HG02981 (cell line): ENCODE measurements around the gene ANKRD40.
"Not testable (repeated sequence)": the region's sequence is repeated elsewhere in the genome, so short reads cannot be mapped to it uniquely, and the experiment has no call there.

Experiments
- ATAC-seq: cut with Tn5 transposase; IDR thresholded peaks from one replicate; pipeline ENCODE4 v1.9.1; 2021; ENCODE audit warnings: mild to moderate bottlenecking, moderate library complexity; ENCODE audit not compliant: unreplicated experiment

The ANKRD40 gene

DNA sequence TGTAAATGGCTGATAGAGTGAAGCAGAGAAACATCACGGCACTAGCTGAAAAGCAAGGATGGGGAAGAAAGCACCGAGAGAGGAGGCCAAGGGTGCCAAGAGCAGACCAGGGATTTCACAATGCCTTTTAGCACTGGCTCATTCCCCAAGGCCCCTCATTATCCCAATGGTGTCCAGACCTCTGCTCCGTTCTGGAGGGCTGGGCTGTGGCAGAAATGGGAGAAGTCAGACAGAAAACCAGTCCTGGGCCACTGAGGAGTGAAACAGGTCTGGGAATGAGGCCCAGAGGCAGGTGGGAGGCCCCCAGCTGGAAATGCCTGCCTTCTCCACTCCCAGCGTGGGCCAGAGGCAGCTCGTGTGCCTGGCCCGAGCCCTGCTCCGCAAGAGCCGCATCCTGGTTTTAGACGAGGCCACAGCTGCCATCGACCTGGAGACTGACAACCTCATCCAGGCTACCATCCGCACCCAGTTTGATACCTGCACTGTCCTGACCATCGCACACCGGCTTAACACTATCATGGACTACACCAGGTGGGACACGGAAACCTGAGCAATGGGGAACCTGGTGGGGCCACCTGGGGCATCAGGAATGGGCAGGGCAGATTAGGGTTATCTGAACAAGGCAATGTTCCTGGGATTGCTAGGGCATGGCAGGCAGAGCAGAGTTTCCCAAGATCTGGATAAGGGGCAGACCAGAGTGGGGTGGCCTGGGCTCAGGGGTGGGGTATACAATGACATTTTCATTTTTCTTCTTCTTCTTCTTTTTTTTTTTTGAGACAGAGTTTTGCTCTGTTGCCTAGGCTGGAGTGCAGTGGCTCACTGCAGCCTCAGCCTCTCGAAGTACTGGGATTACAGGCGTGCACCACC, 20.3 kb downstream of the ANKRD40 start:
- ATAC-seq: no peak

DNA sequence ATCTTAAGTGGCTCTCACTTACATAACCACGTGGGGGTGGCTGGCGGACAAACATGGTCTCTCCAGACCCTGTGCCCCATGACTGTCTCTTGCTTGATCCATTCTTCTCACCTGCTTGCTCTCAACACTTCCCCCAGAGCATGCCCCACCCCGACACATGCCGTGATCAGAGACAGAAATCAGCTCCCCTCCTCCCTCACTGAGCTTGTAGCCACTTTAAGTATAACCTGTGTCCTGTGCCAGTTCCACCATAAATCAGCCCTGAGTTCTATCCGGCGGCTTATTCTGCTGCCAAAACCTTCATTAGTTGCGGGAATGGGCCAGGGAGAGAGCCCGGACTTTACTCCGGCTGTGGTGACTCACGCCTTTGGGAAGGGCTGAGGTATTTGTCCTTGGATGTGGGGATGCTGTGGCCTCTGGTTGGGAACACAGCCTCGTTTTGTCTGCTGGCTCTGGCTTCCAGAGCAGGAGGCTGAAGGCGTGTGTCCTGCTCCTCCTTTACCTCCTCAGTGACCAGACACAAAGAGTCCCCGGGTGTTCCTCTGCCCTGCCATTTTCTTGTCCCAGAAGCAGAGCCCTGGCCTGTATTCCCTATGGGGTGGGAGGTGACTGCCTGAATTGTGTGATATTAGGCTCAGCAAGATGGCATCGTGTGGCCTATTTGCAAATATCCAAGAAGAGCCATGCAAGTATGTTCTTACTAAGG, 21.1 kb downstream of the ANKRD40 start:
- no peak for ATAC-seq

DNA sequence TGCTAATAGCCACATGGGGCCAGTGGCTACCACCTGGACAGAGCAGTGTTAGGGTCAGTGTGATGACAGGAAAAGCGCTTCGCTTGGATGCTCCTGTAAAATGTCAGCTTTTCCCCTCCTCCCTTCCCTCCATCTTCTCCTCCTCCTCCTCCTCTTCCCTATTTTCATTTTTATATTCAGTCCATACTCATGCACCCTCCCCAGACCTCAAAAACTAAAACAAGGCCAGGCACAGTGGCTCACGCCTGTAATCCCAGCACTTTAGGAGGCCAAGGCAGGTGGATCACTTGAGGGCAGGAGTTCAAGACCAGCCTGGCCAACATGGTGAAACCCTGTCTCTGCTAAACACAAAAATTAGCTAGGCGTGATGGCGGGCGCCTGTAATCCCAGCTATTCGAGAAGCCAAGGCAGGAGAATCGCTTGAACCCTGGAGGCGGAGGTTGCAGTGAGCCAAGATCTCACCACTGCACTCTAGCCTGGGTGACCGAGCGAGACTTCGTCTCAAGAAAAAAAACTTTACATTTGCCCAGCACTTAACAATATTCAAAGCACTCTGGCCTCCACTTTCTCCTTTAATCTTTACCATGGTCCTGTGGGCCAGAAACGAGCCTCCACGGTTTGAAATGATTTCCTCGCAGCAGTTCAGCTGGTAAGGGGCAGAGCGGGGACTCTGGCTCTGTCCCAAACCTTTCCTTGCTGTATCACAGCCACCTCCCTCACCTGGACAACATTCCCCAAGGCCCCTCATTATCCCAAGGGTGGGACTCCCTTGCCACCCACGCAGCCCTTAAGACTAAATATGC, 21.8 kb downstream of the ANKRD40 start:
- no peak for ATAC-seq

DNA sequence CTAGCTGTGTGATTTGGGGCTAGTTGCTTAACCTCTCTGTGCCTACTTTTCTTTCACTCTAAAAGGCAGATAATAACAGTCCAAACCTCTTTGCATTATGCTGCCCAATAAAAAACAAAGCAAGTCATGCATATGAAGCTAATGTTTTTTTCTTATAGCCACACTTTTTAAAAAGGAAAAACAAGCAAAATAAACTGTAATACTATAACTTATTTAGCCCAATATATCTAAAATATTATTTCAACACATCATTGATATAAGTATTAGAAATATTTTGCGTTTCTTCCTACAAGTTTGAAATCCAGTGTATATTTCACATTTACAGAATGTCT, 22.4 kb downstream of the ANKRD40 start:
- ATAC-seq: no peak

DNA sequence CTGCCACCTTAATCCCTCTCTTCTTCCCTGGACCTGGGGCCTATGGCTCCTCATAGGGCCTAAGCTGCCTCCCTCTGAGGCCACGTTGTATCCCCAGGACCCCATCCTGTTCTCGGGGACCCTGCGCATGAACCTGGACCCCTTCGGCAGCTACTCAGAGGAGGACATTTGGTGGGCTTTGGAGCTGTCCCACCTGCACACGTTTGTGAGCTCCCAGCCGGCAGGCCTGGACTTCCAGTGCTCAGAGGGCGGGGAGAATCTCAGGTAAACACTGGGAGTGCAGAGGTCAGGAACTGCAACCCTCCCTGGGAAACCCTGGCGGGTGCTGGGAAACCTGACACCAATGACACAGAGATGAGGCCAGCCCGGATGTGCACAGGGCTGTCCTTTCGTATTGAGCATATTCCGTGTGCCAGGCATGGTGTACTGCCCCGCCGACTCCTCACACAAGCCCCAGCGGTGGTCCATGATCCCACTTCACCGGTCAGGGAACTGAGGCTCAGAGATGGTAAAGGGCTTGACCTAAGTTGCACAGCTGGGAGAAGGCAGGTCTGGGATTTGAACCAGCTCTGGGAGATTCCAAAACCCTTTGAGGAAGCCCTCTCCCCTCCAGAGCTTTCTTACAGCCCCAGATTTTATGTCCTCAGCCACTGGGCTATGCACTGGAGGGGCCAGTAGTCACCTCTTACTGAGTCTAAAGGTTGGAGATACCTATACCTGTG, 22.9 kb downstream of the ANKRD40 start:
- no peak for ATAC-seq

DNA sequence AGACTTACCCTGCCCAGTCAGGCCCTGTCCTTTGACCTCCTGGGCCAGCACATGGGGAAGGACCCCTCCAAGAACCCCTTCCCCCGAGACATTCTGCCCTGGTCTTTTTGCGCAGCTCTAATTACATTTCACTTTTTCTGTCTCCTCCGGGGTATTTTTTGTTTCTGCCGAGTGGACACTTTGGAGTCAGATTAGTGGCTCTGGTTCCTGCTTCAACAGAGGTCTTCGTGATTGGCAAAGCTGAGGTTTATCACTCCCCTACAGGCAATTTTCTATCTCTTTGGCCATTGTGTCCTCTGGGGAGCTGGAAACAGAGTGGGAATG, 23.5 kb downstream of the ANKRD40 start:
- ATAC-seq: no peak

DNA sequence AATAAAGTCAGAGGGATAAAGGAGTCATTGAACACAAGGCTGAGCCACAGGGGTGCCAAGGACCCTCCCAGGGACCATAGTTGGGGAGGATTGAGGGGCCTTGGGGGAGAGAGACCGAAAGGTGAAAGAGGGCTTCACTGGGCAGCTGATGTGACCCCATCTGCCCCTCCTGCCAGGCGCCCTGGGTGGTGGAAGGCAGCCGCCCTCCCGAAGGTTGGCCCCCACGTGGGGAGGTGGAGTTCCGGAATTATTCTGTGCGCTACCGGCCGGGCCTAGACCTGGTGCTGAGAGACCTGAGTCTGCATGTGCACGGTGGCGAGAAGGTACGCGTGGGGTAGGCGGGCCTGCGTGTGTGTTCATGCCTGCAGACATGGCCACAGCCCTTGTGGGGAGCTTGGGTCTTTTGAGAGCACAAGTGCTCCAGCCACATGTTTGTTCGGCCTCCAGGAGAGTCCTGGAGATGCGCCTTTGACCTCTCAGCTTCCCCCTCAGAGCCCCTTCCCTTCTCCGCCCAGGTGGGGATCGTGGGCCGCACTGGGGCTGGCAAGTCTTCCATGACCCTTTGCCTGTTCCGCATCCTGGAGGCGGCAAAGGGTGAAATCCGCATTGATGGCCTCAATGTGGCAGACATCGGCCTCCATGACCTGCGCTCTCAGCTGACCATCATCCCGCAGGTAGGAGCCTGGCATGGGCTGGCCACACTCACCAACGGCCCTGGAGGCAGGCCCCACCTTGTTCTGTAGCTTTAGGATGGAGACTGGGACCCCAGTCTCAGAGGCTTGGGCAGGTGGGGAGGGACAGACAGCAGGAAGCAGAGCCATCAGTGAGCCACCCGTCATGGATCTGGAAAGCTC, 24.1 kb downstream of the ANKRD40 start:
- no peak for ATAC-seq

DNA sequence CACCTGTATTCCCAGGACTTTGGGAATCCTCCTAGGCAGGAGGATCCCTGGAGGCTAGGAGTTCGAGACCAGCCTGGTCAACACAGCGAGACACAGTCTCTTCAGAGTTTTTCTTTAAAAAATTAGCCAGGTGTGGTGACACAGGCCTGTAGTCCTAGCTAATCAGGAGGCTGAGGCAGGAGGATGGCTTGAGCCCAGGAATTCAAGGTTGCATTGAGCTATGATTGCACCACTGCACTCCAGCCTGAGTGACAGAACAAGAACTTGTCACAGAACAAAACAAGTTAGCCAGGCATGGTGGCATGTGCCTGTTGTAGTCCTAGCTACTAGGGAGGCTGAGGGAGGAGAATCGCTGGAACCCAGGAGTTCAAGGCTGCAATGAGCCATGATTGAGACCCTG, 24.8 kb downstream of the ANKRD40 start:
- no peak for ATAC-seq

DNA sequence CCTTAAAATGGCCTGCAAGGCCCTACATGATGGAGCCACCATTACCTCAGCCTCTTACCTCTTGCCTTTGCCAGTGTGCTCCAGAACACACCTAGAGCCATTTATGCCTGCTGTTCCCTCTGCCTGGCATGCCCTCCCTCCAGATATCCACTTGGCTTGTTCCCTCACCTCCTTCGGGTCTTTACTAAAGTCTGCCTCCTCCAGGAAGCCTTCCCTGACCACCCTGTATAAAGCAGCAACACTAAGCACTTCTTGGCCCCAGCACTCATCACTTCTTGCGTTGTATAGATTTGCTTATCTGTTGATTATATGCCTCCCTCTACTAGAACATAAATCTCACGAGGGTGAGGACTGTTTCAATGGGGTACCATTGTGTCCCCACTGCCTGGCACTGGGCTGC, 25.3 kb downstream of the ANKRD40 start:
- no peak for ATAC-seq

DNA sequence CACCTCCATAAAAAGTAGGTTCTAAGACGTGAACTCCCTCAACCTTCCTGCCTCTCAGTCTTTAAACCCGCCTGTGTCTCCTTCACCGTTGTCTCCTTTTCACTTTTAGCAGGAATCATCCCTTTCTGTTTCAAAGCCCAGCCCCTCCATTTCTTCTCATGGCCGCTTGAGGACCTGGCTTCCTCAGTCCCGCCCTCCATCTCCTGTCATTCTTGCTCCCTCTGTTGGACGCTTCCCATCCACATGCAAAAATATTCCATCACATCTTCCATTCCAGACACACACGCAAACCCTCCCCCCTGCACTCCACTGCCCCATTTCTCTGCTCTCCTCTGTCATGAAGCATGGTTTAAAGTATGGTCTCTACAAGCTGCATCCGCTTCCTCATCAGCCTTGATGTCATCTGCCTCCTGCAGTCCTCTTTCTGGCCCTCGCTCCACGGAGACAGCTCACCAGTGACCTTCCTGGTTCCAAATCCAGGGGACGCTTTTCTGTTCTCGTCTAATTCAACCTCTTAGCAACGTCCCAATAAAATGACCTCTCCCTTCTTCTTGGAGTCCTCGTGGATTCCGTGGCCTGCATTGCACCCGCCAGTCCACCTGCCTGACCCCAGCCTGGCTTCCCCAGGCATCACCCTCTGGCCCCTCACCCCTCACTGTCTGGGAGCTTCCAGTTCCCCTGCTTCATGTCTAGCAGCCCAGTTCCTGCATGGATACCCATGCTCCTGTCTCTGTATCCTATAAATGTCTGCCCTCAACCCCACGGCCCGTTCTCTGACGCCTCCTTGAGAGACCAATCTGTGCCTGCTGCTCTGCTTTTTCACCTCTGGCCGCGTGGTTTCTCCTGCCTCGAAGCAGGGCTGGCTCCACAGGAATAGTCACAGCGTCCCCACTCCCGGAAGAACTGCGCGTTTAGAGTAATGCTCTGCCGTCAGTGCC, 26.2 kb downstream of the ANKRD40 start:
- no peak for ATAC-seq

DNA sequence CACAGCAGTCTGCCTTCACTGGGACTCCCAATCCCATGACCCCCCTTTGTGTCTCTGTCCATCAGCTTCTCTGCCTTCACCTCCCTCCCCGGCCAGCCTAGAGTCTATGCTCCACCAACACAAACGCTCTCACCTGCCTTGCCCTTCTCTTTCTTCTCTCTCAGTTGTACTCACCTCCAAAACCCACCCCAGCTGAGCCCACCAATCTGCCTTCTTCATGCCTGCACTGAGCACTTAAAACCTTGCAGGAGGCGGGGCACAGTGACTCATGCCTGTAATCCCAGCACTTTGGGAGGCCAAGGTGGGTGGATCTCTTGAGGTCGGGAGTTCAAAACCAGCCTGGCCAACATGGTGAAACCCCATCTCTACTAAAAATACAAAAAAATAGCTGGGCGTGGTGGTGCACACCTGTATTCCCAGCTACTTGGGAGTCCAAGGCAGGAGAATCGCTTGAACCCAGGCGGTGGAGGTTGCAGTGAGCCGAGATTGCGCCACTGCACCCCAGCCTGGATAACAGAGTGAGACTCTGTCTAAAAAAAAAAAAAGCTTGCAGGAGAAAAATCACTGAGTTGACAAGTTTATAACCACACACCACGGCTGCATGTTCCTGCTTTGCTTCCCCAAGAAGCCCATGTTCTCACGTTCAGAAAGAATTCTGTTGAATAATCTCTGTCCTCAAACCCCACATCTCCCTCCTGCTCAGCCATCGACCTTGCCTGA, 27.0 kb downstream of the ANKRD40 start:
- not testable (repeated sequence) for ATAC-seq

DNA sequence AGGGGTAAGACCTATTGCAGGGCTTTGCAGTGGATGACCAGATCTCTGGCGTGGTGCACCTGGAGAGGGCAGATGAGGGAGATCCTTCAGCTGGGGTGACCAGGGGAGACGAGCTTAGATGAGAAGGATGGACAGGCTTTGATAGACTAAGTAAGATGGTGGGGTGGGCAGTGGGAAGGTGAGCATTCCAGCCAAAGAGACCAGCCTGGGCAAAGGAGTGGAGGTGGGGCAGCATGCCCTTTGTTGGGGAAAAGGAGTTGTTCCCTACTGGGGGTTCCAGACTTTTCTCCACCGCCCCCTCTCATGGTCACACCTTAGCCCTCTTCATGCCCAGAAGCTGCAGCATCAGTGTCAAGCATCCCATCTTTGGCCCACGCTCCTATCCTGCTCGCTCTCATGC, 27.6 kb downstream of the ANKRD40 start:
- ATAC-seq: no peak

DNA sequence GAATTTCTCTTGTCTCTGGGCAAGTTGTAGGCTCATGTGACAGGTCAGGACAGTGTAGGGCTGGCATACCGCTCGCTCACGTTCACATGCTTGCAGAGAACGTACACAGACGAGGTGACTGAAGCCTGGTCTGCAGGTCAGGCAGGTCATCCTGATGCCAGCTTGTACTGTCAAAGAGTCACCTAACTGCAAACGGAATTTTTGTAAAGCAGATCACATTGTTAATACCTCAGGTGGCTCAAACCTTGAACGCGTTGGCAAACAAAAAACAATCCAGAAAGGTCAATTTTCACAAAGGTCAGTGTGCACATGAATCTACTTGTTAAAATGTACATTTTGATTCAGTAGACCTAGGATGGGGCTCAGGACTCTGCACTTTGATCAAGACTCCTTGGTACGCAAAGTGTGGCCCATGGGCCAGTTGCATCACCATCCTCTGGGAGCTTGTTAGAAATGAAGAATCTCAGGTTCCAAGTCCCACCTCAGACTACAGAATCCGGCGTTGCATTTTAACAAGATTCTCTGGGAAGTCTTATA, 28.6 kb downstream of the ANKRD40 start:
- ATAC-seq: no peak

DNA sequence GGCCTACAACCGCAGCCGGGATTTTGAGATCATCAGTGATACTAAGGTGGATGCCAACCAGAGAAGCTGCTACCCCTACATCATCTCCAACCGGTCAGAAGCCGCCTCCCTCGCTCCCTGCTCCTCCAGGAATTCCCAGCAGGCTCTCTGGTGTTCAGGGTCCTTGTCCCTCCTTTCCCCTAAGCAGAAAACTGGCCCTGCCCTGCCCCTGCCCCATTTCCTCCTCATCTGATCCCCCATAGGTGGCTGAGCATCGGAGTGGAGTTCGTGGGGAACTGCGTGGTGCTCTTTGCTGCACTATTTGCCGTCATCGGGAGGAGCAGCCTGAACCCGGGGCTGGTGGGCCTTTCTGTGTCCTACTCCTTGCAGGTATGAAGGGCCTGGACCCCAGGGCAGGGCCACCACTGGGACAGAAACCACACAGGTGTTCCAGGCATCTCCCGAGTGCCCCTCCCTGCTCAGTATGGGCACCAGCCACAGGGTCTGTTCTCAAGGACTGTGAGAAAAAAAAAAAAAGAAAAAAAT, 29.8 kb downstream of the ANKRD40 start:
- no peak for ATAC-seq

DNA sequence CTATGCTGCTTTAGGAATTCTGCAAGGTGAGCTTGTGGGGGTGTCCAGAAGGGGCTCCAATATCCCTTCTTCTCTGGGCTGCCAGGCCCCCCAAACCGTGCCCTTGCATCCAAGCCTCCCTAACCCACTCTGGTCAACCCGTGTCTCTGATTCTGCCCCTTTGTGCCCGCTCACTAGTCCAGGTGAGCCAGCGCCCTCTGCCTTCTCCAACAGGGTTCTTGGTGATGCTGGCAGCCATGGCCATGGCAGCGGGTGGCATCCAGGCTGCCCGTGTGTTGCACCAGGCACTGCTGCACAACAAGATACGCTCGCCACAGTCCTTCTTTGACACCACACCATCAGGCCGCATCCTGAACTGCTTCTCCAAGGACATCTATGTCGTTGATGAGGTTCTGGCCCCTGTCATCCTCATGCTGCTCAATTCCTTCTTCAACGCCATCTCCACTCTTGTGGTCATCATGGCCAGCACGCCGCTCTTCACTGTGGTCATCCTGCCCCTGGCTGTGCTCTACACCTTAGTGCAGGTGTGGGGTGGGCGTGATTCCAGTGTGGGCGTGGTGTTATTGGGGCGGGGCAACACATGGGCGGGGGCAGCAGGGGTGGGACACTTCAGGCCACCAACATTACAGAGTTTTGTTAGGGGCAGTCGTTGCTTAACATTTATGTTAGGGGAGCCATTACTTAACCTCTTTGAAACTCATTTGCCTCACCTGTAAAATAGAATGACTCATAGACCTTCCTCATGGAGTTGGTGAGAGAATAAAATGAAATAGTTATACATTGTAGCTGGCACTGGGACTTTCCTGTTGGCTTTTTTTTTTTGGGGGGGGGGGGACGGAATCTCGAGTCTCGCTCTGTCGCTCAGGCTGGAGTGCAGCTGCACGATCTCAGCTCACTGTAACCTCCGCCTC, 31.4 kb downstream of the ANKRD40 start:
- no peak for ATAC-seq

DNA sequence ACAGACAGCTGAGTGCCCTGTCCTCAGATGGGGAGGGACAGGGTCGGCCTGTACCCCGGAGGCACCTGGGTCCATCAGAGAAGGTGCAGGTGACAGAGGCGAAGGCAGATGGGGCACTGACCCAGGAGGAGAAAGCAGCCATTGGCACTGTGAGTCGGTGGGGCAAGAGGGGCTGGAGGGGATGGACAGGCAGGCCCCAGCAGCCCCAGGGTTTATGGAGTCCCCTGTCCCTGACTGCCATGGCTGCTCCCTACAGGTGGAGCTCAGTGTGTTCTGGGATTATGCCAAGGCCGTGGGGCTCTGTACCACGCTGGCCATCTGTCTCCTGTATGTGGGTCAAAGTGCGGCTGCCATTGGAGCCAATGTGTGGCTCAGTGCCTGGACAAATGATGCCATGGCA, 32.1 kb downstream of the ANKRD40 start:
- ATAC-seq: no peak

DNA sequence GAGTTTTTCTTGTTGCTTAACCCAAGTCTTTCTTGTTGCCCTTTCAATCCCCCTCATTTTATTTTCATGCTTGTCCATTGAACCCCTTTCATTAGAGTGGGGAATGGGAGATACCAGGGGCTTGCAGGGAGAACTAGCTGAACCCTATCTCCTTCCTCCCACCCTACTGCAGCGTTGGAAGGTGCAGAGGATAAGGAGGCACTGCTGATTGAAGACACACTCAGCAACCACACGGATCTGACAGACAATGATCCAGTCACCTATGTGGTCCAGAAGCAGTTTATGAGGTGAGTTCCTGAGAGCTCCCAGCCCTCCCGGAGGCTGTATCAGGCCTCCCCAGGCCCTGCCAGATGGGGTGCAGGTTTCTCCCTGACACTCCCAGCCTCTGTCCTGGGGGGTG, 32.5 kb downstream of the ANKRD40 start:
- ATAC-seq: no peak
